Measurements from ENCODE around the gene MOK.

DNA sequence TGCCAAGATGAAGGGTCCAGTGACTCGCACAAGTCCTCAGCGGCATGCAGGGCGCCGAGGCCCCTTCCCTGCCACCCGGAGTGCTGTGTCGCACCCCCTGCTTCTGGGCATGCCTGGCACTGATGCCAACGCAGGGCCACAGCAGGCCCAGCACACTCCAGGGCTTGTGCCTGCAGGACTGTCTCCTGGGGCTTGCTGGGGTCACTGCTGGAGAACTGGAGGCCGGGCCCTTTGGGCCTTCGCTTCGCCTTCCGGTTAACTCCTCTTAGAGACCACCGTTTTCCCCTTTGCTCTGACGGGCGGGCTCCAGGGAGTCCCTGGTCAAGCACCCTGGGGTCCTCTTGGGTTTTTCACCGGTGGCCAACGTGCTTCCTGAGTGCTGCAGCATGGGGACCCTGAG lies 85.6 kb downstream of the MOK start:
- TF ChIP-seq, protein P1, sequence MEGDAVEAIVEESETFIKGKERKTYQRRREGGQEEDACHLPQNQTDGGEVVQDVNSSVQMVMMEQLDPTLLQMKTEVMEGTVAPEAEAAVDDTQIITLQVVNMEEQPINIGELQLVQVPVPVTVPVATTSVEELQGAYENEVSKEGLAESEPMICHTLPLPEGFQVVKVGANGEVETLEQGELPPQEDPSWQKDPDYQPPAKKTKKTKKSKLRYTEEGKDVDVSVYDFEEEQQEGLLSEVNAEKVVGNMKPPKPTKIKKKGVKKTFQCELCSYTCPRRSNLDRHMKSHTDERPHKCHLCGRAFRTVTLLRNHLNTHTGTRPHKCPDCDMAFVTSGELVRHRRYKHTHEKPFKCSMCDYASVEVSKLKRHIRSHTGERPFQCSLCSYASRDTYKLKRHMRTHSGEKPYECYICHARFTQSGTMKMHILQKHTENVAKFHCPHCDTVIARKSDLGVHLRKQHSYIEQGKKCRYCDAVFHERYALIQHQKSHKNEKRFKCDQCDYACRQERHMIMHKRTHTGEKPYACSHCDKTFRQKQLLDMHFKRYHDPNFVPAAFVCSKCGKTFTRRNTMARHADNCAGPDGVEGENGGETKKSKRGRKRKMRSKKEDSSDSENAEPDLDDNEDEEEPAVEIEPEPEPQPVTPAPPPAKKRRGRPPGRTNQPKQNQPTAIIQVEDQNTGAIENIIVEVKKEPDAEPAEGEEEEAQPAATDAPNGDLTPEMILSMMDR (IDR thresholded peaks at IDR 0.05; ENCODE audit: low read depth, low read length), result no peak
- TF ChIP-seq EZH2phosphoT487 (IDR thresholded peaks at IDR 0.05; ENCODE audit: low read depth), result no peak

Data from OCI-LY3 (cell line).